HCT116 (cell line): ENCODE data around the gene VSIG10. TPM values are rescaled to one million over a fixed set of nuclear protein-coding genes. Genes with fewer than 3 reads are reported as not detected.

Source experiments
- ATAC-seq: fragments of 200-7000 bp; cut with Tn5 transposase; 2 replicates; pipeline ENCODE4 v1.9.1; 2020; ENCODE audit warnings: mild to moderate bottlenecking, moderate library complexity
- BruUV-seq: library from RNA; stranded (reverse); fragments of 400-500 nt; replicated peaks from 2 replicates; lab custom pipeline; 2021; lab: Mats Ljungman, UMichigan
- CTCF ChIA-PET: fragments of 300-600 bp; sonication (Branson Sonifier 250); formaldehyde crosslinking; loops from one replicate; lab custom pipeline; 2021; ENCODE audit warnings: antibody characterized with exemption; lab: Charles Lee
- POLR2A ChIA-PET: fragments of 300-600, 350-600 bp; sonication (Branson Sonifier 250); formaldehyde crosslinking; loops from one replicate; lab custom pipeline; 2021; ENCODE audit warnings: antibody characterized with exemption; lab: Charles Lee
- RAD21 ChIA-PET, 2 experiments: fragments of 300-600 bp; sonication (Branson Sonifier 250); formaldehyde crosslinking; loops; one replicate each; lab custom pipeline; 2023; ENCODE audit warnings: low total read pairs in 2 of 2; ENCODE audit not compliant: uncharacterized antibody in 2 of 2, unreplicated experiment in 2 of 2, low non-redundant PET in 1 of 2; lab: Charles Lee
- DNase-seq: peaks from one replicate; pipeline ENCODE4 v3.0.0-alpha.2; 2010; ENCODE audit warnings: low read depth, low spot score
- H2AFZ ChIP-seq: fragments of 200-600 bp; shearing (Covaris generic), sonication (generic); 2 replicates; pipeline ENCODE4 v1.6.1; 2017; ENCODE audit warnings: low read depth, mixed run types, mixed read lengths, antibody characterized with exemption, low read length; ENCODE audit not compliant: poor library complexity, severe bottlenecking
- H3K27ac ChIP-seq: 2 replicates; pipeline ENCODE4 v1.5.1; 2012; ENCODE audit warnings: low read depth, low read length
- H3K27me3 ChIP-seq: fragments of 200-600 bp; sonication (generic); 2 replicates; pipeline ENCODE4 v1.6.1; 2016; ENCODE audit warnings: mixed run types, low read length, mixed read lengths; ENCODE audit not compliant: insufficient read depth
- H3K36me3 ChIP-seq, 2 experiments: fragments of 200-500 bp in 1 of 2; fragments of 200-600 bp in 1 of 2; sonication (Bioruptor generic) in 1 of 2; sonication (generic) in 1 of 2; 2 replicates each; pipeline versions ENCODE4 v1.5.1 to v1.6.1; 2014 to 2016; ENCODE audit warnings: low read length in 2 of 2, inconsistent platforms in 1 of 2, mixed read lengths in 1 of 2, mixed run types in 1 of 2; ENCODE audit not compliant: insufficient read depth in 2 of 2, control insufficient read depth in 1 of 2
- H3K4me1 ChIP-seq, 2 experiments: fragments of 200-600 bp in 1 of 2; sonication (generic) in 1 of 2; 2 replicates each; pipeline versions ENCODE4 v1.5.1 to v1.6.1; 2012 to 2017; ENCODE audit warnings: low read length in 2 of 2, inconsistent platforms in 1 of 2, mild to moderate bottlenecking in 1 of 2, mixed read lengths in 1 of 2, mixed run types in 1 of 2, moderate library complexity in 1 of 2; ENCODE audit not compliant: insufficient read depth in 2 of 2, control insufficient read depth in 1 of 2
- H3K4me2 ChIP-seq: fragments of 200-600 bp; sonication (generic); 2 replicates; pipeline ENCODE4 v1.6.1; 2017; ENCODE audit warnings: mixed run types, low read length, mixed read lengths
- H3K4me3 ChIP-seq, 2 experiments: fragments of 200-600 bp in 1 of 2; sonication (generic) in 1 of 2; replicated peaks in 1 of 2; 2 replicates each; pipeline ENCODE4 v1.5.1; 2011 to 2016; ENCODE audit warnings: low read length in 2 of 2, control low read depth in 1 of 2, low read depth in 1 of 2, mild to moderate bottlenecking in 1 of 2, mixed read lengths in 1 of 2, mixed run types in 1 of 2
- H3K79me2 ChIP-seq: fragments of 200-600 bp; sonication (generic); 2 replicates; pipeline ENCODE4 v1.6.1; 2017; ENCODE audit warnings: mild to moderate bottlenecking, mixed run types, low read length, moderate library complexity, mixed read lengths; ENCODE audit not compliant: insufficient read depth
- H3K9ac ChIP-seq: fragments of 200-600 bp; sonication (generic); 2 replicates; pipeline ENCODE4 v1.6.1; 2016; ENCODE audit warnings: low read length, mixed read lengths
- H3K9me2 ChIP-seq: fragments of 200-600 bp; sonication (generic), shearing (Covaris generic); 2 replicates; pipeline ENCODE4 v1.6.1; 2017; ENCODE audit warnings: mixed run types, mild to moderate bottlenecking, moderate library complexity; ENCODE audit not compliant: insufficient read depth
- H3K9me3 ChIP-seq, 2 experiments: fragments of 200-500 bp in 1 of 2; fragments of 200-600 bp in 1 of 2; sonication (Bioruptor generic) in 1 of 2; sonication (generic) in 1 of 2; 2 replicates each; pipeline ENCODE4 v1.6.1; 2014 to 2017; ENCODE audit warnings: low read length in 2 of 2, mixed read lengths in 2 of 2, inconsistent platforms in 1 of 2, low read depth in 1 of 2, mild to moderate bottlenecking in 1 of 2, mixed run types in 1 of 2, moderate library complexity in 1 of 2; ENCODE audit not compliant: control insufficient read depth in 1 of 2, insufficient read depth in 1 of 2
- H4K20me1 ChIP-seq: fragments of 200-600 bp; sonication (generic), shearing (Covaris generic); 2 replicates; pipeline ENCODE4 v1.6.1; 2017; ENCODE audit warnings: mixed run types, mild to moderate bottlenecking, moderate library complexity; ENCODE audit not compliant: insufficient read depth
- CBX3 ChIP-seq: IDR thresholded peaks from 2 replicates; pipeline ENCODE4 v1.6.1; 2012; ENCODE audit warnings: low read depth
- CEBPB ChIP-seq: IDR thresholded peaks from 2 replicates; pipeline ENCODE4 v1.6.1; 2012; ENCODE audit warnings: low read depth
- CTCF ChIP-seq, 3 experiments: fragments of 200-600 bp in 1 of 3; sonication (generic) in 1 of 3; IDR thresholded peaks in 2 of 3; conservative IDR thresholded peaks in 1 of 3; 2 replicates each; pipeline ENCODE4 v1.5.1; 2012 to 2017; ENCODE audit warnings: low read depth in 2 of 3, low read length in 2 of 3, antibody characterized with exemption in 1 of 3, borderline replicate concordance in 1 of 3, control low read depth in 1 of 3, mild to moderate bottlenecking in 1 of 3, mixed read lengths in 1 of 3, mixed run types in 1 of 3, moderate library complexity in 1 of 3; ENCODE audit not compliant: insufficient read depth in 1 of 3
- EGR1 ChIP-seq: IDR thresholded peaks from 2 replicates; pipeline ENCODE4 v1.6.1; 2012; ENCODE audit warnings: low read depth
- ELF1 ChIP-seq: IDR thresholded peaks from 2 replicates; pipeline ENCODE4 v1.6.1; 2012; ENCODE audit warnings: low read depth, borderline replicate concordance
- EZH2 ChIP-seq: fragments of 200-600 bp; sonication (generic); IDR thresholded peaks from 2 replicates; pipeline ENCODE4 v1.6.1; 2017; ENCODE audit warnings: antibody characterized with exemption, mixed run types
- EZH2phosphoT487 ChIP-seq: fragments of 200-600 bp; IDR thresholded peaks from 2 replicates; pipeline ENCODE4 v1.6.1; 2018; ENCODE audit warnings: antibody characterized with exemption, borderline replicate concordance
- JUND ChIP-seq: IDR thresholded peaks from 2 replicates; pipeline ENCODE4 v1.6.1; 2012
- POLR2A ChIP-seq: IDR thresholded peaks from 2 replicates; pipeline ENCODE4 v1.7.0; 2011; ENCODE audit warnings: borderline replicate concordance; ENCODE audit not compliant: insufficient read depth, insufficient read length; ENCODE audit errors: extremely low read depth
- RAD21 ChIP-seq: IDR thresholded peaks from 2 replicates; pipeline ENCODE4 v1.6.1; 2012; ENCODE audit warnings: low read depth, mild to moderate bottlenecking
- REST ChIP-seq: IDR thresholded peaks from 2 replicates; pipeline ENCODE4 v1.6.1; 2012; ENCODE audit warnings: low read depth
- TCF7L2 ChIP-seq: IDR thresholded peaks from 2 replicates; pipeline ENCODE4 v1.7.0; 2011; ENCODE audit warnings: borderline replicate concordance, inconsistent platforms; ENCODE audit not compliant: insufficient read depth, insufficient read length; ENCODE audit errors: extremely low read depth
- YY1 ChIP-seq: IDR thresholded peaks from 2 replicates; pipeline ENCODE4 v1.6.1; 2011; ENCODE audit warnings: low read length, low read depth, moderate library complexity, mild to moderate bottlenecking; ENCODE audit not compliant: insufficient replicate concordance; ENCODE audit errors: extremely low read depth
- ZFX ChIP-seq: fragments of 450-650 bp; IDR thresholded peaks from 2 replicates; pipeline ENCODE4 v1.6.1; 2017
- ZNF274 ChIP-seq: fragments of 200-500 bp; sonication (Bioruptor generic); IDR thresholded peaks from 2 replicates; pipeline ENCODE4 v1.6.1; 2014; ENCODE audit warnings: mild to moderate bottlenecking, low read depth, low read length, inconsistent platforms
- intact Hi-C: fragments of 100-400 bp; cut with micrococcal nuclease; formaldehyde crosslinking; loops from 2 replicates; pipeline ENCODE4 v1.10.0; 2022
- total RNA-seq: library from RNA; stranded (reverse); gene quantifications from one replicate; pipeline ENCODE4 v1.2.1, GENCODE V29; 2021; ENCODE audit not compliant: unreplicated experiment
- TF ChIP-seq, protein P1 (sequence below): IDR thresholded peaks from 2 replicates; pipeline ENCODE4 v1.6.1; 2011; ENCODE audit warnings: mild to moderate bottlenecking, low read length, moderate library complexity; ENCODE audit not compliant: insufficient replicate concordance; ENCODE audit errors: extremely low read depth

VSIG10 gene
- total RNA-seq, 1 experiment from 2014 or later, result 42.6 TPM

- H3K4me1 ChIP-seq, result peaks cover 4 to 10% of the 10 kb centered on the region in 2 experiments; a peak in 3 of 4 replicates
- H2AFZ ChIP-seq, result no peak overlapping the region
Measured at GRCh38 chr12:118120579-118121363, 17.0 kb upstream of the VSIG10 start.

More at GRCh38 chr12:118120579-118121363, 17.0 kb upstream of the VSIG10 start:
- DNase-seq, result no peak
- Histone ChIP-seq H4K20me1 (no peaks in the 10 kb centered on the region), H3K9me2 (no peaks in the 10 kb centered on the region), H3K27me3 (no peaks in the 10 kb centered on the region), H3K79me2 (no peaks in the 10 kb centered on the region), H3K4me3 (no peak overlapping the region), H3K9me3 (no peaks in the 10 kb centered on the region), H3K27ac (peak overlapping the region; percentile 36; the same call in 1 of the 2 replicates), H3K9ac (peak overlapping the region; percentile 44)
- BruUV-seq, result no TSS peak
- ATAC-seq, result peak; percentile 89
- RAD21 ChIA-PET, result interaction anchor here (0.6 to 1.3 kb wide), 3 partner anchors 60 to 255 kb away, joined by 3 to 7 read pairs (median 4); partner anchors contain the start of genes SUDS3 (in 1 of the 2) and WSB2 (in 1 of the 2)
- intact Hi-C loops, result loop anchor here (1.0 kb wide), 1 partner anchor 256 kb away; the partner anchor contains the start of gene SUDS3
- CTCF ChIA-PET, result interaction anchor here (0.6 to 4.0 kb wide), 11 partner anchors 9 to 255 kb away, joined by 3 to 62 read pairs (median 5); partner anchors contain the start of genes PEBP1 and SUDS3
- TF ChIP-seq JUND (no peak), CTCF (IDR thresholded peaks at IDR 0.05 in 2 of 3, conservative IDR thresholded peaks at IDR 0.05 in 1 of 3; ENCODE audit: borderline replicate concordance in 1 of 3, insufficient read depth in 1 of 3, low read depth in 2 of 3, low read length in 2 of 3) (peak; percentile 39 to 52 (median 46); a peak in 4 of 6 replicates), CBX3 (no peak), RAD21 (peak; percentile 66), CEBPB (no peak), TCF7L2 (no peak), EGR1 (no peak), ZFX (no peak), REST (no peak), POLR2A (no peak), EZH2phosphoT487 (no peak), ELF1 (no peak), ZNF274 (no peak), YY1 (no peak), EZH2 (no peak)
- TF ChIP-seq, protein P1, sequence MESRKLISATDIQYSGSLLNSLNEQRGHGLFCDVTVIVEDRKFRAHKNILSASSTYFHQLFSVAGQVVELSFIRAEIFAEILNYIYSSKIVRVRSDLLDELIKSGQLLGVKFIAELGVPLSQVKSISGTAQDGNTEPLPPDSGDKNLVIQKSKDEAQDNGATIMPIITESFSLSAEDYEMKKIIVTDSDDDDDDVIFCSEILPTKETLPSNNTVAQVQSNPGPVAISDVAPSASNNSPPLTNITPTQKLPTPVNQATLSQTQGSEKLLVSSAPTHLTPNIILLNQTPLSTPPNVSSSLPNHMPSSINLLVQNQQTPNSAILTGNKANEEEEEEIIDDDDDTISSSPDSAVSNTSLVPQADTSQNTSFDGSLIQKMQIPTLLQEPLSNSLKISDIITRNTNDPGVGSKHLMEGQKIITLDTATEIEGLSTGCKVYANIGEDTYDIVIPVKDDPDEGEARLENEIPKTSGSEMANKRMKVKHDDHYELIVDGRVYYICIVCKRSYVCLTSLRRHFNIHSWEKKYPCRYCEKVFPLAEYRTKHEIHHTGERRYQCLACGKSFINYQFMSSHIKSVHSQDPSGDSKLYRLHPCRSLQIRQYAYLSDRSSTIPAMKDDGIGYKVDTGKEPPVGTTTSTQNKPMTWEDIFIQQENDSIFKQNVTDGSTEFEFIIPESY, result no peak
- TF ChIP-seq, all 23 proteins: peak for 2
- Histone ChIP-seq H3K4me2 (peak overlapping the region; percentile 50), H3K36me3 (no peaks in the 10 kb centered on the region)
- POLR2A ChIA-PET, result interaction anchor here (0.7 to 2.1 kb wide), 4 partner anchors 9 to 255 kb away, joined by 3 to 9 read pairs (median 3); partner anchors contain the start of genes PEBP1, SUDS3 and VSIG10
